Hepatocyte (in vitro differentiated cells): ENCODE data around the gene C10orf67. TPM values are rescaled to one million over a fixed set of nuclear protein-coding genes. Genes with fewer than 3 reads are reported as not detected.

ENCODE experiments used
- DNase-seq: peaks from one replicate; pipeline ENCODE4 v3.0.0-alpha.2; 2016; ENCODE audit warnings: low spot score
- H2AFZ ChIP-seq: fragments of 200-600 bp; sonication (generic); 2 replicates; pipeline ENCODE4 v1.6.0; 2016; ENCODE audit warnings: antibody characterized with exemption, mild to moderate bottlenecking
- H3K27ac ChIP-seq: fragments of 200-600 bp; sonication (generic); 2 replicates; pipeline ENCODE4 v1.5.1; 2016; ENCODE audit warnings: mild to moderate bottlenecking
- H3K27me3 ChIP-seq: fragments of 200-600 bp; sonication (generic); 2 replicates; pipeline ENCODE4 v1.6.1; 2016
- H3K36me3 ChIP-seq: fragments of 200-600 bp; sonication (generic); replicated peaks from 2 replicates; pipeline ENCODE4 v1.5.1; 2016; ENCODE audit warnings: low read depth; ENCODE audit not compliant: insufficient read depth
- H3K4me1 ChIP-seq: fragments of 200-600 bp; sonication (generic); 2 replicates; pipeline ENCODE4 v1.5.1; 2016; ENCODE audit warnings: mild to moderate bottlenecking, moderate library complexity; ENCODE audit not compliant: insufficient read depth
- H3K4me2 ChIP-seq: fragments of 200-600 bp; sonication (generic); 2 replicates; pipeline ENCODE4 v1.6.0; 2016
- H3K4me3 ChIP-seq: fragments of 200-600 bp; sonication (generic); 2 replicates; pipeline ENCODE4 v1.5.1; 2016; ENCODE audit warnings: mild to moderate bottlenecking
- H3K79me2 ChIP-seq: fragments of 200-600 bp; sonication (generic); 2 replicates; pipeline ENCODE4 v1.6.0; 2017; ENCODE audit warnings: mild to moderate bottlenecking
- H3K9me2 ChIP-seq: fragments of 200-600 bp; sonication (generic); replicated peaks from 2 replicates; pipeline ENCODE4 v1.6.0; 2017; ENCODE audit warnings: mild to moderate bottlenecking; ENCODE audit not compliant: insufficient read depth
- H3K9me3 ChIP-seq: fragments of 200-600 bp; sonication (generic); 2 replicates; pipeline ENCODE4 v1.5.1; 2016; ENCODE audit warnings: low read depth, mild to moderate bottlenecking
- H4K20me1 ChIP-seq: fragments of 200-600 bp; sonication (generic); 2 replicates; pipeline ENCODE4 v1.6.0; 2016; ENCODE audit warnings: mild to moderate bottlenecking; ENCODE audit not compliant: insufficient read depth, poor library complexity, severe bottlenecking
- CTCF ChIP-seq: fragments of 200-600 bp; sonication (generic); IDR thresholded peaks from 2 replicates; pipeline ENCODE4 v1.5.1; 2016; ENCODE audit warnings: antibody characterized with exemption, mild to moderate bottlenecking; ENCODE audit not compliant: poor library complexity
- EZH2 ChIP-seq: fragments of 200-600 bp; sonication (generic); IDR thresholded peaks from 2 replicates; pipeline ENCODE4 v1.6.1; 2016; ENCODE audit warnings: antibody characterized with exemption, mild to moderate bottlenecking, borderline replicate concordance
- EZH2phosphoT487 ChIP-seq: fragments of 200-600 bp; sonication (generic); IDR thresholded peaks from one replicate; pipeline ENCODE4 v1.6.1; 2018; ENCODE audit warnings: antibody characterized with exemption, mild to moderate bottlenecking, low read depth, moderate library complexity; ENCODE audit not compliant: unreplicated experiment, severe bottlenecking
- WGBS: methylation state at CpG from one replicate; pipeline ENCODE4 v1.1.6; 2016; ENCODE audit warnings: low lambda C conversion rate; ENCODE audit errors: missing lambda C conversion rate; 5-methylcytosine and 5-hydroxymethylcytosine counted together
- polyA plus RNA-seq: library from polyadenylated mRNA; unstranded; fragments of >200 nt; fragmentation: Nextera tagmentation; extraction: Ambion mirVana; gene quantifications from 2 replicates; pipeline ENCODE4 v1.2.1, GENCODE V29; 2016
- total RNA-seq: library from RNA; depleted of rRNA; stranded (reverse); fragments of >200 nt; gene quantifications from 2 replicates; pipeline ENCODE4 v1.2.3, GENCODE V29; 2014

Gene C10orf67
- total and polyA plus RNA-seq, 2 experiments from 2014 or later = 0.10 TPM; not detected in 1

- H3K4me3 ChIP-seq = no peak overlapping the region
- 38% methylated on average over 4 of the region's 4 CpGs for WGBS
- TF ChIP-seq EZH2phosphoT487 (no peak), EZH2 (no peak), CTCF (no peak)
- H3K27ac ChIP-seq = no peak overlapping the region
- H3K4me2 ChIP-seq = no peak overlapping the region
- no peaks in the 10 kb centered on the region for H3K79me2 ChIP-seq
- no peak overlapping the region for H2AFZ ChIP-seq
- H3K9me2 ChIP-seq = no peaks in the 10 kb centered on the region
- no peaks in the 10 kb centered on the region for H4K20me1 ChIP-seq
- H3K27me3 ChIP-seq = peaks cover 98% of the 10 kb centered on the region
- no peaks in the 10 kb centered on the region for H3K36me3 ChIP-seq
- no peak for DNase-seq
- H3K4me1 ChIP-seq = no peaks in the 10 kb centered on the region
- H3K9me3 ChIP-seq = no peaks in the 10 kb centered on the region
Observed at GRCh38 chr10:23201837-23202236, 142.8 kb downstream of the C10orf67 start.

- peak; percentile 36 for TF ChIP-seq EZH2
- no peak for TF ChIP-seq EZH2phosphoT487
- Histone ChIP-seq H3K27me3 (peaks cover 100% of the 10 kb centered on the region), H3K27ac (no peak overlapping the region), H3K79me2 (no peaks in the 10 kb centered on the region), H3K36me3 (no peaks in the 10 kb centered on the region), H3K4me1 (no peaks in the 10 kb centered on the region), H4K20me1 (no peaks in the 10 kb centered on the region), H2AFZ (no peak overlapping the region), H3K4me2 (no peak overlapping the region), H3K9me2 (no peaks in the 10 kb centered on the region), H3K4me3 (no peak overlapping the region), H3K9me3 (no peaks in the 10 kb centered on the region)
- DNase-seq = no peak
- WGBS = 7% methylated on average over 10 of the region's 11 CpGs
Observed at GRCh38 chr10:23200997-23201652, 143.5 kb downstream of the C10orf67 start.

GRCh38 chr10:23200586-23200985, 144.0 kb downstream of the C10orf67 start:
- Histone ChIP-seq H3K79me2 (no peaks in the 10 kb centered on the region), H3K9me2 (no peaks in the 10 kb centered on the region), H3K4me2 (no peak overlapping the region), H3K36me3 (no peaks in the 10 kb centered on the region), H4K20me1 (no peaks in the 10 kb centered on the region), H3K27me3 (peaks cover 100% of the 10 kb centered on the region), H3K4me3 (no peak overlapping the region), H3K27ac (no peak overlapping the region), H3K9me3 (no peaks in the 10 kb centered on the region), H2AFZ (no peak overlapping the region), H3K4me1 (no peaks in the 10 kb centered on the region)
- no peak for DNase-seq
- 25% methylated on average over 12 of the region's 12 CpGs for WGBS
- TF ChIP-seq CTCF = no peak
- peak; percentile 45 for TF ChIP-seq EZH2

- TF ChIP-seq EZH2phosphoT487 (peak; percentile 56), CTCF (no peak)
- 6% methylated on average over 30 of the region's 30 CpGs for WGBS
- no peak overlapping the region for H3K4me3 ChIP-seq
Observed at GRCh38 chr10:23199768-23200511, 144.7 kb downstream of the C10orf67 start.

More at GRCh38 chr10:23199768-23200511, 144.7 kb downstream of the C10orf67 start:
- DNase-seq = no peak
- no peak overlapping the region for H3K27ac ChIP-seq
- H2AFZ ChIP-seq = no peak overlapping the region
- H3K9me2 ChIP-seq = no peaks in the 10 kb centered on the region
- H3K4me2 ChIP-seq = no peak overlapping the region
- H4K20me1 ChIP-seq = no peaks in the 10 kb centered on the region
- no peaks in the 10 kb centered on the region for H3K36me3 ChIP-seq
- no peaks in the 10 kb centered on the region for H3K79me2 ChIP-seq
- H3K4me1 ChIP-seq = no peaks in the 10 kb centered on the region
- H3K9me3 ChIP-seq = no peaks in the 10 kb centered on the region
- H3K27me3 ChIP-seq = peaks cover 100% of the 10 kb centered on the region
